SKM-1 treated with dmso at 0.1 percent for 144 hours (cell line): Measurements from ENCODE around the gene FGFRL1.
A peak's percentile ranks its signal among the peaks of the same experiment; 100 is the strongest.

Experiments
- DNase-seq: peaks from one replicate; lab custom pipeline; 2025; ENCODE audit not compliant: unreplicated experiment; lab: John Stamatoyannopoulos, UW

The FGFRL1 gene

GRCh38 chr4:1011022-1011665 lies at the start of gene FGFRL1:
TSS of gene FGFRL1 (plus strand) at chr4:1011626. CDS start at chr4:1012486, 860 bp downstream.
- peak; percentile 89 for DNase-seq

DNA sequence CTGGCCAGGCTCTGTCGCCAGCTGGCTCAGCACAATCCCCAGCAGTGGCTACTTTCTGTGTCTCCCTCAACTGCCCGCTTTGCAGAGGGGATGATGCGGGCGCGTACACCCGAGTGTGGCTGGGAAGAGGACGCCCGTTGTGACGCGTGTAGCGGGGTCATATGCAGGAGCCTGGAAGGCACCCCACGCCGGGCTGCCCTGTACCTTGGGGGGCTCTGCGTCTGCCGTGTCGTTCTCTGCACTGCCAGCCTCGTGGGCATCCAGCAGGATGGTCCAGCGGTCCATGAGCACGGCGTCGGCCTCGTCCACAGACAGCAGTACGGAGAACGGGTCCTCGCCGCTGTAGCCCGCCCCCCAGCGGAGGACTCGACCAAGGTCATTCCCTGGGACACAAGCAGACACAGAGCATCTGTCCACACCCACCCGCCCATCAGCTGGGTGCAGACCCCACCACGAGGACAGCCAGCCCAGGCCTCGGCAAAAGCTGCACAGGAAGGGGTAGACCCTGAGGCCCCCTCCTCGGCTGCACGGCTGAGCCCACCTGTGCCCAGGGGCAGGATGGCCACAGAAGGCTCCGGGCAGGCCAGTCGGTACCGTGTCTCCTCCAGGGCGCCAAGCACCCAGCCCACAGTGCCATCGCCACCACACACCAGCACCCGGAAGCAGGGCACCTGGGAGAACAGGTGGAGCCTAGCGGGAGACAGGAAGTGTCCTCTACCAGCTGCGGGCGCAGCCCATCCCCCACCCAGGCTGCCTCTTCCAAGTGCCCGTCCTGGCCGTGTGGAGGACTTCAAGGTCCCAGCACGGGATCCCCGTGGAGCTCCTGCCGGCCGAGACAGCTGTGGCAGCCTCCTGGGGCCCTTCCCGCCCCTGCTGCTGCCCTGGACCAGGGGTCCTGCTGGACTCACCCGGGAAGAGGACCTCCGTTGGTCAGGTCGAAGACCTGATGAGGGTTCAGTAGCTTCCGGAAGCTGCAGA lies 48.9 kb upstream of the FGFRL1 start:
- no peak for DNase-seq

DNA sequence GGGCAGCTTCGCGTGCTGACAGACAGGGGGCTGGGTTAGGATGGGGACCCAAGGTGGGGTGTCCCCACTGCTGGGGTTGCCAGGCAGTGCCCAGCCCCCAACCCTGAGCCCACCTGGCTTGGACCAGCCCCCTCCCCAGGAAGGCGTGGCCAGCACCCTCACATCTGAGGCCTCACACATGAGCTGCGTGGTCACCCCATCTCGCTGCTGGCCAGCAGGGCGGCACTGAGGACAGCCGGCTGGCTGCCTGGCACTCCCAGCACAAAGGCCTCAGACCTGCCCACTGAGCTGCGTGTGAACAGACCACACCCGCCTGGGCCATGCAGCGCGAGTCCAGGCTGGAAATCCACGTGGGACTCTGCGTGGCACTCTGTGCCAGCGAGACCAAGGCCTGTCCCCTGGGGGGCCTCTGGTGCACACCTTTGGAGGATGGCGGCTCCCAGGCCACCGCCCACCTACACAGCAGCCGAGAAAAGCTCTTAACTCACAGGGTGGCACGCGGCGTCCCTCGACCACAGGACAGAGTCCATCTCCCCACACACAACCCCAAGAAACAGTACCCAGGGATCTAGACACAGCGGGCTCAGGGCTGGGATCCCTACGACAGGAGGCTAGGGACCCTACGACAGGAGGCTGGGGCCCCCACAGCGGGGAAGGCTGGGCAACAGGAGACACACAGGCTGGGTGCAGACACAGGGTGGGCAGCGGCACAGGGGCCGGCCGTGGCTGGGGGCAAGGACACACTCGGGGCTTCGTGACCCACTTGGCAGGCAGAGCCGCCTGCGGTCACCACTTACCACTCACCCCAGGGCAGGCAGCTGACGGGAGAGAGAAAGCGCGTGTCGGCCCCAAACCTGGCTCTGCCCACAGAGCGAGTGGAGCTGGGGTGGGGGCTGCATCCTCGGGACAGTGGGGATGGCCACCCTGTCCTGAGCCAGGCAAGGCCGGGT lies 47.9 kb upstream of the FGFRL1 start:
- no peak for DNase-seq

DNA sequence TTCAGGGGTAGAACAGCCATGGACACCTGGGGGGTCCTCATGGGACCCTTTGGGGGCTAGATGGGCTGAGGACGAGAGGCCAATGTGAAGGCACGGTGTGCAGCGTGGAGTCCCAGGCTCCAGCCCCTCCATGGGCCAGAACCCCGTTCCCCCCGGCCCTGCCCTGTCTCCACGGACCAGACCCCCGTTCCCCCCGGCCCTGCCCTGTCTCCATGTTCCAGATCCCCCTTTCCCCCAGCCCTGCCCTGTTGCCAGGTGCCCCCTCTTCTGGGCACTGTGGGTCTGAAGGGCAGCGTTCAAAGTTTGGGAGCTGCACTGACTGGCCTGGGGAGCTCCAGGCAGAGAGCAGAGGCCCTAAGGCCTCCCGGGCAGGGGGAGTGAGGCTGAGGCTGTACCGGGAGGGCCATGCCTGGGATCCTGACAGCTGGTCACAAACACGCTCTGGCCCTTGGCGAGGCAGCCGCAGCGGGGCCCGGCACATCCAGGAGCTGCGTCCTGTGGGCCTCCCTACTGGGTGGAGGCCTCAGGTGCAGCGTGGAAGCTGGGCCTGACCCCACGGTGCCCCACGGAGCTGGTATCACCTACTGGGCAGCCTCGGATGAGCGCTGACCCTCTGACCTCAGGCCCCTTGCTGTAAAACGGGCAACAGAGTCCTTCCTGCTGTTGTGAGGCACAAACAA lies 46.9 kb upstream of the FGFRL1 start:
- DNase-seq: no peak

DNA sequence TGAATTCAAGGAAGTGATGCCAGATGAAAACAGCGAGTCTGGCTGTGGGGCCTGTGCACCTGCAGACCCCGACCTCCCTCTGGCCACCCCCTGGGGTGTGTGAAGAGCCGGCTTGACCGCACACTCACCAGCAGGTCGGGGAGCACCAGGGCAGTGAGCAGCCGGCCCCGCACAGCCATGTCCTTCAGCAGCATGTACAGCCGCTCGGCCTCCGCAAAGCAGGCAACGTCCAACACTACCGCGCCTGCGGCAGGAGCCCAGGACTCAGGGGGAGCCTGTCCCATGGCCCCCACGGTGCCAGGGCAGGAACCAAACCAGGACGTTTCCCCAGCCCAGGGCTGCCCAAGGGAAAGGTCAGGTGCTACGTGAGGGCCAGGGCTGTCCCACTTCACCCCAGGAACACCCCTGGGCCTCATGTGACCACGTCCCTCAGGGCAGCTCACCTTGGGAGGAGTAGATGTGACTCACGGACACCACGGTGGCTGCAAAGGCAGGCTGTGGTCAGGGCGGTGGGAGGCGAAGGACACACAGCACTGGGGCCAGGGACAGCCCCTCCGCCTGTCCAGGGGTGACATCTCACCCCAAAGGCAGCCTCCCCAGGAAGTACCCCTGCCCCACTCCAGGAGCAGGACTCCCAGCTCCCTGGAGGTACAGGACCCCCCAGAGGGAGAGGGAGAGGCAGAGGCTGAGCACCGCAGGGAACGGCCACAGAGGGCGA lies 46.2 kb upstream of the FGFRL1 start:
- DNase-seq: no peak

DNA sequence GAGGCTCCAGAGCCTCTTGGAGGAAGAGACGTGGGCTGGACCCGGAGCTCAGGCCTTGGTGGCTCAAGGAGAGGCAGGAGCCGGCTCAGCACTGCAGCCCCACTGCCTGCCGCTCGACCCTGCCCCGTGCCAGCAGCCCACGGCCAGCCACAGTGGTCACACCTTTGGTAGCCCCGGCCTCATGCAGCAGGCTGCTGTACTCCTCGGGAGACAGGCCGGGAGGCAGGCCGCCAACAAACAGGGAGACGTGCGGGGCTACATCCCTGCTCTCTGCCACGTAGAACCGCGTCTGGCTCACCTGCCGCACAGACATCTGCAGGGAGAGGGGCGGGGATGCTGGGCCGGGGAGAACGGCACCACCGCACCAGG lies 45.7 kb upstream of the FGFRL1 start:
- no peak for DNase-seq

DNA sequence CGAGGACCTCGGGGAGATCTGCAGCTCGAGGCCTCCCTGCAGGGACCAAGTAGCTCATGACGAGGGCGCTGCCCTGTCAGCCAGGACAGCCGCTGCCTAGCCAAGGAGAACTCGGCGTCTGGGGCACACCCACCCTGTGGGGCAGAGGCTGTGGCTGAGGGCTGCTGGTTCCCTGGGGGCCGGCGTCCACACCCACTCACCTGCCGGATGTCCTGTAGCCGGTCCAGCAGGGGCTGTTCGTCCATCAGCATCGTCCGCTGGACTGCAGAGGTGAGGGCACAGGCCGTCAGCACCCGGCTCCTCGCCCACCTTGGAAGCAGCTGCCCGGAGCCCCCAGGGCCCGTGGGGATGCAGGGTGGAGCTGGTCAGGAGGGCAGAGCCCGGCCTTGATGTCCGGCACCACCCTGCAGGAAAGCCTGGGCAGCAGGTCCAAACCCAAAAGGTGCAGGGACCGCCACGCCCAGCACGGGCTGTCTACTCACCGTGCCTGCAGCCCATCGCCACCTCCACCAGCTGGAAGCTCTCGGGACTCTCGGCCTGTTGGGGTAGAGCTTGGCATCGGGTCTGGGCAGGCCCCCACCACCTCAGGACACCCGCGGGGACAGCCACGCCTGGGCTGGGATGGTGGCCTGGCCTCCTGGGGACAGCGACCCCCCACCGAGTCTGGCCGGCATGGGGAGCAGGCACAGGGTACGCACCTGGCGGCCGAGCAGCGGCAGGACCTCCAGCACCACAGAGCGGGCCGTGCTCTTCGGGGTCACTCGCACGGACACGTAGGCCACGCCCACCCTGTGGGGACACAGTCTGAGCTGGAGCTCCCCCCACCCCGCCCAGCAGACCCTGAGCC lies 44.9 kb upstream of the FGFRL1 start:
- no peak for DNase-seq

DNA sequence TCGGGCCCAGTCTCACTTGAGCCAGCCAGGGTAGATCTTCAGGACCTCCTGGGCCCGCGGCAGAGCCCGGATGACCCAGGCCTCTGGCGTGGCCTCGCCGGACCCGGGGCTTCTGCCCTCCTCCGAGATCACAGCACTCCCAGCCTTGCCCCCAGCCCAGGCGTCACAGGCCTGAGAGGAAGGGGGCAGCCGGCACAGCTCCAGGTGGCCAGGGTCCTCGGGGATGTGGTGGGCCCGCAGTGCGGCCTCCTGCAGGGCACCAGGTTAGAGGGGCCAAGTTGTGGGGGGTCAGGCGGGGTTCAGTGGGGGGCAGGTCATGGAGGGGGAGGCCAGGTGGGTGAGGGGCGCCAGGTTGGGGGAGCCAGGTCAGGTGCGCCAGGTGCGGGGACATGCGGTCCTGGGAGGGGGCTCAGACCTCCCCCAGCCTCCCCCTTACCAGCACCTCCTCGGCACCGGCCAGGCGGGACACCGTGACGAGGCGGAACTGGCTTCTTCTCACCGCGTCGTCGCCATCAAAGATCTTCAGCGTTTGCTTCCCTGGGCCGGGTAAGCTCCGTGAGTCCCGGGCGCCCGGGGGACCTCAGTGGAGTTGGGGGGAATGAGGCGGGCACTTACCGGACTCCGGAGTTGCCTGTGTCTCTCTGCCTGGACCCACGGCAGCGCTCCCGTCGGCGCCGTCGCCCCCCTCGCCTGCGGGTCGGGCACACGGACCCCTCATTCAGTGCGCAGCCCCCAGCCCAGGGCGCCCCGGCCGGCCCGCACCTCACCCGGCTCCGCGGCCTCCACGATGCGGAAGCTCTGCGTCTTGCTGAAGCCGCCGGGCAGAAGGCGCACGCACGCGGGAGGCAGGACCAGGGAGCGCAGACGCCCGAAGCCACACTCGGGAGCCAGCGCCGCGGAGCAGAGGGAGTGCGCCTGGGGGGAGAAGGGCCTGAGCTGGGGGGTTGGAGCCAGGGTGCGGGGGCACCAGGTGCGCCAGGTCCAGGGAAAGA lies 44.0 kb upstream of the FGFRL1 start:
- DNase-seq: no peak

- no peak for DNase-seq
These were observed 43.2 kb upstream of the FGFRL1 start for GRCh38 chr4:968221-968620.

GRCh38 chr4:968621-969394 lies 42.6 kb upstream of the FGFRL1 start:
- no peak for DNase-seq

DNA sequence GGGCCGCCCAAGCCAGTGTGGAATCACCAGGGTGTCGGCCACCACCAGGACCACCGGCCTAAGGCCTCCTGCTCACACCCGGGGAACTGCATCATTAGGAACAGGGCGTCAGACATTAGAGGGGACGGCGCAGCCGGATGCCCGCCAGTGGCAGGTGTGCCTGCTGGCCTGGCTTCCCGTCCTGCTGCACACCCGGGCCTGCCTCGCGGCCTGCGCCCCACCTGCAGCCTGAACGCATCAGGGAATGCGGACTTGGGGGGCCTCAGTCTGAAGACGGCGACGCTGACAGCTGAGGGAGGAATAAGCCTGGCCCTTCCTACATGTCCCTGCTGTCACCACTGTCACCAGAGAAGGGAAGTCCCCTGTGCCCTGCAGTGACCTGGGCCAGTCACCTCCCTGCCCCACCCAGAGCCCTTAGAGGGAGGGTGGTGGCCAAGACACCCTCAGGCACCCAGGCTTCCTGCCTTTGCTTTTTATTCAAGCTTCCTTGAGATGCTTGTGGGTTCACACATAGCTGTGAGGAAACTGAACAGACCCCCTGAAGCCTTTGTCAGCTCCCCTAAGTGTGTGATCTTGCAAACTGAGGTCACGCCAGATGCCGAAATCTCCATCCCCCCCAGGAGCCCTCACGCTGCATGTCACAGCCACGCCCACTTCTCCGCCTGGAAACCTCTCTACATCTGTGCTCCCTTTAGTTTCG lies 41.2 kb upstream of the FGFRL1 start:
- DNase-seq: no peak

DNA sequence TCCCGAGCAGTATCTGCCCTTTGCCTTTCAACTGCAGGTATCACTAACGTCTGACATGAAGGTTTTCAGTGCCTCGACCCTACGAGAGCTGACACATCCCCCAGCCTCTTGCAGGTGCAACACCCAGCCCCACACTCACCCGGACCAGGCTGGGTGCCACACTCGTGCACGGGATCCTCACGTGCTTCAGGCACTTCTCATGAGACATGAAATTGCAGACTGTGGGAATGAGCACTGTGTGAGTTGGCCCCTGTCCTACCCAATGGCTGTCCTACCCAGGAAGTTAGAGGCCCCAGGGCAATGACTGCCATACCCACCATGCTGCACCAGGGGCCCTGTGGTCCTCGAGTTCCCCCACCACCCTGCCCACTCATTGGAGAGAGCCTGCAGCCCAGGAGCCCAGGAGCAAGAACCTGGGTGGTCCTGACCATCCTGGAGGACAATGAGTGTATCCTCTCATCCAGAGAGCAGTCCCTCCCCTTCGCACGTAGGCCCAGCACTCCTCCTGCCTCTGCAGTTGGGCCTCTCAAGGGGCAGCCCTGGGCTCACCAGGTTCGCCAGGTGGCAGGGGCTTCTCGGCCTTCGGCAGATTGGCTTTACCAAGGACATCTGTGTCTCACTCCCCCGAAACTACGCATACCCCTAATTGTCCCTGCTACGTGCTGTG lies 40.4 kb upstream of the FGFRL1 start:
- DNase-seq: no peak

DNA sequence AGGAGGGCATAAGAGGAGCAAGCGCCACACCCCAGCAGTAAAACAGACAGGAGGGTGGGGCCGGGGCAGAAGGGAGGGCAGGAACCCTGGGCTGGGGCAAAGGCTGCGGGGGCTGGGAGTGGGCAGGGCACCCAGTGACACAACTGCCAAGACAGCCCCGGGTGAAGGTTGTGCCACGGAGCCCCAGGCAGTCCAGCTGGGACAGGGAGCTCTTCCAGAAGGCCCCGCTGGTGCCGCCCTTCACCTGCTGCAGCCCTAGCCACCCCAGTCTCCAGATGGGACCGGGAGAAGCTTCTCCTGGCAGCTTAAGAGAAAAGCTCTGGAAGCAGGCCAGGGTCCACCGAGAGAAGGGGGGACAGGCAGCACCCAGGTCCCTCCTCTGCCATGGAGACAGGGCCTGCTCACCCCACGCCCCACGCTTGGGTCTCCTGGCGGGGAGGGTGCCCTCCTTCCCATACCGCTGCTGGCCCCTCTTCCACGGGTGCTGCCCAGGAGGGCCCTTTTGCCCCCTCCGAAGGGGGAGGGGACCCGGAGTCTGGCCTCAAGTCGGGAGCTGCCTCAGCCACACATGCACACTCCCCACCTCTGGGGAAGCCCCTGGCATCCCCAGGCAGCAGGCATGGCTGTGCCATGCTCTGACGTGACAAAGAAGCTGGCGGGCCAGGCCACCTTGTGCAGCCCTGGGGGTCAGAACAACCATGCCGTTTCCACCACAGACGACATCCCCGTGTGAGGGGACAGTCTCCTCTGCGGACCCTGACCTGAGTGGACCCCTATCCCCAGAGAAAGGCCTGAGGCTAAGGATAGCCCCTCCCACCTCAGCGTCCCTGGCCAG lies 39.5 kb upstream of the FGFRL1 start:
- DNase-seq: no peak

DNA sequence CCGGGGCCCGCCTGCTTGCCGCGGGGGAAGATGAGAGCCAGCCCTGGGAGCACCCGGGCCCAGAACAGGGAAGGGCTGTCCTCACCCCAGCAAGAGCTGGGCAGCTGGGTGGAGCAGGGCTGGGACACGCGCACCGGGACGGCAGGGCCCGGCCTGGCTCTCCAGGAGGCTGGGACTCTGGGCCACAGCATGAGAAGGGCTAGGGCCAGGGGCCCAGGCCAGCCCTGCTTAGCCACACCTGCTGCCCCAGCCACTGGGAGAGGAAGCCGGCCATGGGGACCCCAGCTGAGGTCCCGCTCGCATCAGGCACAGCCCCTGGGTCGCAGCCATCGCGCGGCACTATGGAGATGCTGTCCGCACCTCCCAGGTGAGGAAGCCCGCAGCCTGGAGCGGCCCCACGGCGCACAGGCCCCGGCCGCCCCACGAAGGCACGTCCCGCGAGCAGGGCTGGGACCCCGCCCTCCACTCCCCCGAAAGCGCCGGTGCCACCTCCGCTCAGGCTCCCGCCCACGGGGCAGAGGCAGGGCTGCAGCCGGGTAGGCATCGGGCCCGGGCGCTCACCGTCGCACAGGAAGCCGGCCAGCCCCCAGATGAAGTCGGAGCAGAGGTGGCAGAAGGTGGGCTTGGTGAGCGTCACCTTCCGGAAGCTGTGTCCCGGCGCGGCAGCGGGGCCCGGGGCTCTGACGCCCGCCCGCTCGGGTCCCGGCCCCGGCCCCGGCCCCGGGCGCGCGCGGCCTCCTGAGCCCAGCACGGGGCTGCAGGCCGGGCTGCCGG lies 38.6 kb upstream of the FGFRL1 start:
- no peak for DNase-seq
